ENCODE measurements around the gene L3MBTL3.

The L3MBTL3 gene

GRCh38 chr6:130018292-130018743 lies at the start of gene L3MBTL3:
TSS of gene L3MBTL3 (plus strand) at chr6:130018581. CDS start at chr6:130042700, 24,119 bp downstream.
- DNase-seq: peak in 55 of 56 donors; percentile 8 to 88 (median 65)

- DNase-seq: no peak
Observed at GRCh38 chr6:129969064-129969463, 49.3 kb upstream of the L3MBTL3 start.

GRCh38 chr6:129976110-129976509 lies 42.3 kb upstream of the L3MBTL3 start:
- DNase-seq: no peak

GRCh38 chr6:129978148-129978916 lies 40.0 kb upstream of the L3MBTL3 start:
- no peak for DNase-seq

GRCh38 chr6:129980821-129981220 lies 37.6 kb upstream of the L3MBTL3 start:
- no peak for DNase-seq

- no peak for DNase-seq
Observed at GRCh38 chr6:129981598-129981997, 36.8 kb upstream of the L3MBTL3 start.

- no peak for DNase-seq
Observed at GRCh38 chr6:129989396-129989795, 29.0 kb upstream of the L3MBTL3 start.

GRCh38 chr6:129992881-129993280 lies 25.5 kb upstream of the L3MBTL3 start:
- no peak for DNase-seq

- DNase-seq: no peak
Observed at GRCh38 chr6:129994410-129994809, 24.0 kb upstream of the L3MBTL3 start.

GRCh38 chr6:129996387-129996786 lies 22.0 kb upstream of the L3MBTL3 start:
- DNase-seq: no peak

- no peak for DNase-seq
Observed at GRCh38 chr6:130000526-130001421, 17.6 kb upstream of the L3MBTL3 start.

- DNase-seq: no peak
Observed at GRCh38 chr6:130008236-130008873, 10.0 kb upstream of the L3MBTL3 start.

- DNase-seq: no peak
Observed at GRCh38 chr6:130009146-130009545, 9.2 kb upstream of the L3MBTL3 start.

- no peak for DNase-seq
Observed at GRCh38 chr6:130010387-130010786, 8.0 kb upstream of the L3MBTL3 start.

- no peak for DNase-seq
Observed at GRCh38 chr6:130012728-130013127, 5.7 kb upstream of the L3MBTL3 start.

GRCh38 chr6:130018744-130019325 lies 454 bp downstream of the L3MBTL3 start:
- DNase-seq: peak in 12 of 56 donors; percentile 1 to 61 (median 33)

- peak in 21 of 56 donors; percentile 1 to 40 (median 8) for DNase-seq
Observed at GRCh38 chr6:130019326-130020072, 1.1 kb downstream of the L3MBTL3 start.

- DNase-seq: peak in 16 of 56 donors; percentile 5 to 44 (median 23)
Observed at GRCh38 chr6:130020073-130020906, 1.9 kb downstream of the L3MBTL3 start.

- peak in 55 of 56 donors; percentile 4 to 86 (median 56) for DNase-seq
Observed at GRCh38 chr6:130020907-130021629, 2.7 kb downstream of the L3MBTL3 start.

All from amygdala (tissue), 56 donors.